K562 (cell line): ENCODE measurements around the gene CNPY2. TPM values are rescaled to one million over a fixed set of nuclear protein-coding genes. Genes with fewer than 3 reads are reported as not detected.
A peak's percentile ranks its signal among the peaks of the same experiment; 100 is the strongest.

ENCODE experiments used
- AFF4 ChIP-seq: sonication (generic); formaldehyde crosslinking; IDR thresholded peaks from 2 replicates; pipeline ENCODE4 v1.8.0; 2023; ENCODE audit warnings: mild to moderate bottlenecking, missing genetic modification reagents
- CTBP1 ChIP-seq: fragments of 450-650 bp; IDR thresholded peaks from 2 replicates; pipeline ENCODE4 v1.6.1; 2016; ENCODE audit warnings: borderline replicate concordance
- ETV1 ChIP-seq: fragments of 450-650 bp; conservative IDR thresholded peaks from 2 replicates; pipeline ENCODE4 v1.6.1; 2016; ENCODE audit warnings: missing genetic modification characterization, control low read depth, low read depth, missing compliant biosample characterization
- GABPB2 ChIP-seq: fragments of 250-450 bp; sonication (Bioruptor Pico); conservative IDR thresholded peaks from 2 replicates; pipeline ENCODE4 v1.5.1; 2021; ENCODE audit warnings: mild to moderate bottlenecking
- HMG20A ChIP-seq: fragments of 450-650 bp; formaldehyde crosslinking; conservative IDR thresholded peaks from 2 replicates; pipeline ENCODE4 v1.4.0; 2020; ENCODE audit warnings: mild to moderate bottlenecking, mixed read lengths
- NR2C1 ChIP-seq, 2 experiments: fragments of 450-650 bp; IDR thresholded peaks; 2 replicates each; pipeline ENCODE4 v1.6.1; 2017; ENCODE audit warnings: mild to moderate bottlenecking in 2 of 2, antibody characterized with exemption in 1 of 2, inconsistent platforms in 1 of 2, missing compliant biosample characterization in 1 of 2, missing genetic modification characterization in 1 of 2
- NR2C2 ChIP-seq, 2 experiments: fragments of 200-800 bp in 1 of 2; sonication (Bioruptor generic) in 1 of 2; sonication (generic) in 1 of 2; formaldehyde crosslinking in 1 of 2; IDR thresholded peaks; 2 replicates each; pipeline versions ENCODE4 v1.6.1 to v1.8.0; 2016 to 2022; ENCODE audit warnings: mild to moderate bottlenecking in 1 of 2, missing compliant biosample characterization in 1 of 2, missing genetic modification characterization in 1 of 2, missing genetic modification reagents in 1 of 2
- RB1 ChIP-seq: fragments of 450-650 bp; IDR thresholded peaks from 2 replicates; pipeline ENCODE4 v1.6.1; 2017; ENCODE audit warnings: low read depth, mild to moderate bottlenecking
- RERE ChIP-seq: sonication (generic); formaldehyde crosslinking; IDR thresholded peaks from 2 replicates; pipeline ENCODE4 v1.8.0; 2023; ENCODE audit warnings: missing genetic modification reagents, mild to moderate bottlenecking, borderline replicate concordance
- ZBTB1 ChIP-seq: sonication (generic); formaldehyde crosslinking; IDR thresholded peaks from 2 replicates; pipeline ENCODE4 v1.8.1; 2023; ENCODE audit warnings: missing genetic modification reagents, low read depth, mild to moderate bottlenecking, borderline replicate concordance
- polyA plus RNA-seq, 8 experiments: library from polyadenylated mRNA; depleted of rRNA in 4 of 8; stranded (reverse) in 5 of 8; unstranded in 3 of 8; fragments of >200 nt; fragmentation: Nextera tagmentation in 2 of 8; fragmentation: Illumina TruSeq in 1 of 8; extraction: Ambion mirVana in 2 of 8; extraction: Trizol in 1 of 8; gene quantifications; 2 replicates each; pipeline versions ENCODE4 v1.2.1 to v1.2.3, GENCODE V29; 2011 to 2014; ENCODE audit warnings: inconsistent platforms in 1 of 8, missing spikeins in 1 of 8
- total RNA-seq, 7 experiments: library from RNA; depleted of rRNA in 6 of 7; stranded (reverse); fragments of >200 nt in 6 of 7; fragmentation: Illumina TruSeq in 2 of 7; extraction: Trizol in 2 of 7; gene quantifications; 2 replicates each; pipeline versions ENCODE4 v1.2.1 to v1.2.3, GENCODE V29; 2011 to 2021; ENCODE audit warnings: low replicate concordance in 1 of 7
- TF ChIP-seq, protein P1 (sequence below), 3 experiments: IDR thresholded peaks in 2 of 3; conservative IDR thresholded peaks in 1 of 3; 2 replicates each; pipeline ENCODE4 v1.5.1; 2011 to 2012; ENCODE audit warnings: low read length in 3 of 3, mild to moderate bottlenecking in 3 of 3, control low read depth in 2 of 3, improper control_type of control experiment in 1 of 3, inconsistent platforms in 1 of 3, low read depth in 1 of 3, mixed read lengths in 1 of 3, moderate library complexity in 1 of 3; ENCODE audit not compliant: insufficient read depth in 2 of 3
- TF ChIP-seq, protein P2 (sequence below): fragments of 250-450 bp; sonication (Bioruptor Pico); IDR thresholded peaks from 2 replicates; pipeline ENCODE4 v1.8.0; 2022; ENCODE audit warnings: inconsistent platforms

The CNPY2 gene
- total and polyA plus RNA-seq, 9 of the 15 experiments (the other 6 are each of a cell fraction or from before 2014, with no cell fraction given): 33.8 to 190 (median 138) TPM

DNA sequence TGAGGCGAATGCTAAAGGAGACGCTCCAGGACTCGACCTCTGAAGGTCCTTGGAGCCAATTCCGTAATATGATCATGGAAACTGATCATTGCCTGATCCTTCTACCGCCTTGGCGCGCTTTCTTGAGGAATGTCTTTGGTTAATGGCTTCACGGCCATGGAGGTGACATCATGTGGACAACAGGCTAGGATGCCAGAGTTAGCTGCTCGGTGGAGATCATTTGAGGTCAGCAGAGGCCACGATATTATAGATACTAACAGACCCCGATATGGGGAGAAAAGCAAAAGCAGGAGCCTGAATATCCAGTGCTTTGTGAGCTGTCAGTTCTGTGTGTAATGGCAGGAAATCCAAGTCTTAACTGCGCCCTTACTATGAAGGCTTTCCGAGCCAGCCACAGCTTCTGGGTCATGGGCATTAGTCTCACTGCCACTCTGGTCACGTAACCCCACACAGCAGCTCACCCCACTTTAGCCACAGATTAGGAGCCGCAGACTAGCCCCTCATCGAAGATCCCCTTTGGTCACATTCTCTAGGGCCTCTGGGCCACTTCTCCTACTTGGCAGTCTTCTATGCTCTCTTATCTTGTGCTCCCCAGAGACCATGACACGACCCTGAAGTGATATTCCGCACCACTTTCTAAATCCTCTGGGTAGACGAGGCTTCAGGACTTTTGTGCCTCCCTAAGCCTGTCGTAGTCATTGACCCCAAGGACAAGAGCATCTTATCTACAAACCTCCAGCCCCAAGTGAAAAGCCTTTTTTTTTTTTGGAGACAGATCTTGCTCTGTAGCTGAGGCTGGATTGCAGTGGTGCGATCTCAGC is 14.9 kb downstream of the CNPY2 start (continued):
- peak; percentile 82 for TF ChIP-seq NR2C2 (CRISPR knock-in tag; IDR thresholded peaks at IDR 0.05)
- peak; percentile 96 for TF ChIP-seq NR2C2 (tag; IDR thresholded peaks at IDR 0.05)
- 0 out of 2 replicates have a peak, but pooled peaks have one; percentile 11 for TF ChIP-seq ETV1 (tag)
- TF ChIP-seq CTBP1: peak; percentile 62; the same call in 1 of the 2 replicates
- TF ChIP-seq, protein P1, sequence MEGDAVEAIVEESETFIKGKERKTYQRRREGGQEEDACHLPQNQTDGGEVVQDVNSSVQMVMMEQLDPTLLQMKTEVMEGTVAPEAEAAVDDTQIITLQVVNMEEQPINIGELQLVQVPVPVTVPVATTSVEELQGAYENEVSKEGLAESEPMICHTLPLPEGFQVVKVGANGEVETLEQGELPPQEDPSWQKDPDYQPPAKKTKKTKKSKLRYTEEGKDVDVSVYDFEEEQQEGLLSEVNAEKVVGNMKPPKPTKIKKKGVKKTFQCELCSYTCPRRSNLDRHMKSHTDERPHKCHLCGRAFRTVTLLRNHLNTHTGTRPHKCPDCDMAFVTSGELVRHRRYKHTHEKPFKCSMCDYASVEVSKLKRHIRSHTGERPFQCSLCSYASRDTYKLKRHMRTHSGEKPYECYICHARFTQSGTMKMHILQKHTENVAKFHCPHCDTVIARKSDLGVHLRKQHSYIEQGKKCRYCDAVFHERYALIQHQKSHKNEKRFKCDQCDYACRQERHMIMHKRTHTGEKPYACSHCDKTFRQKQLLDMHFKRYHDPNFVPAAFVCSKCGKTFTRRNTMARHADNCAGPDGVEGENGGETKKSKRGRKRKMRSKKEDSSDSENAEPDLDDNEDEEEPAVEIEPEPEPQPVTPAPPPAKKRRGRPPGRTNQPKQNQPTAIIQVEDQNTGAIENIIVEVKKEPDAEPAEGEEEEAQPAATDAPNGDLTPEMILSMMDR (IDR thresholded peaks at IDR 0.05 in 2 of 3, conservative IDR thresholded peaks at IDR 0.05 in 1 of 3; ENCODE audit: insufficient read depth in 2 of 3, low read depth in 1 of 3, low read length in 3 of 3): no peak
- TF ChIP-seq ZBTB1 (CRISPR knock-in tag): no peak
- no peak for TF ChIP-seq HMG20A (CRISPR knock-in tag)
- TF ChIP-seq GABPB2 (CRISPR knock-in tag): no peak
- TF ChIP-seq RERE: no peak
- peak; percentile 67; the same call in 1 of the 2 replicates for TF ChIP-seq RB1
- TF ChIP-seq NR2C1 (IDR thresholded peaks at IDR 0.05): peak; percentile 95
- peak; percentile 96 for TF ChIP-seq NR2C1 (tag; IDR thresholded peaks at IDR 0.05)
- TF ChIP-seq, protein P2, sequence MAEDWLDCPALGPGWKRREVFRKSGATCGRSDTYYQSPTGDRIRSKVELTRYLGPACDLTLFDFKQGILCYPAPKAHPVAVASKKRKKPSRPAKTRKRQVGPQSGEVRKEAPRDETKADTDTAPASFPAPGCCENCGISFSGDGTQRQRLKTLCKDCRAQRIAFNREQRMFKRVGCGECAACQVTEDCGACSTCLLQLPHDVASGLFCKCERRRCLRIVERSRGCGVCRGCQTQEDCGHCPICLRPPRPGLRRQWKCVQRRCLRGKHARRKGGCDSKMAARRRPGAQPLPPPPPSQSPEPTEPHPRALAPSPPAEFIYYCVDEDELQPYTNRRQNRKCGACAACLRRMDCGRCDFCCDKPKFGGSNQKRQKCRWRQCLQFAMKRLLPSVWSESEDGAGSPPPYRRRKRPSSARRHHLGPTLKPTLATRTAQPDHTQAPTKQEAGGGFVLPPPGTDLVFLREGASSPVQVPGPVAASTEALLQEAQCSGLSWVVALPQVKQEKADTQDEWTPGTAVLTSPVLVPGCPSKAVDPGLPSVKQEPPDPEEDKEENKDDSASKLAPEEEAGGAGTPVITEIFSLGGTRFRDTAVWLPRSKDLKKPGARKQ (CRISPR knock-in tag): no peak
- TF ChIP-seq AFF4 (CRISPR knock-in tag): no peak; the same call in 1 of the 2 replicates
